Activated B cell treated with CpG ODN at 0.5 μM for 24 hours (primary cell): ENCODE data around the gene LMBR1. TPM values are rescaled to one million over a fixed set of nuclear protein-coding genes. Genes with fewer than 3 reads are reported as not detected.
A peak's percentile ranks its signal among the peaks of the same experiment; 100 is the strongest.
"Not testable (repeated sequence)": the region's sequence is repeated elsewhere in the genome, so short reads cannot be mapped to it uniquely, and the experiment has no call there.

Experiments
- ATAC-seq: fragments of 200-7000 bp; cut with Tn5 transposase; one replicate; pipeline ENCODE4 v1.10.0; 2021; ENCODE audit warnings: low read depth, mild to moderate bottlenecking, moderate library complexity
- CTCF ChIA-PET: fragments of 350-600 bp; sonication (Branson Sonifier 250); formaldehyde crosslinking; loops from one replicate; lab custom pipeline; 2021; ENCODE audit warnings: antibody characterized with exemption; lab: Charles Lee
- POLR2A ChIA-PET: fragments of 350-600 bp; sonication (Branson Sonifier 250); formaldehyde crosslinking; loops from one replicate; lab custom pipeline; 2021; ENCODE audit warnings: antibody characterized with exemption; lab: Charles Lee
- DNase-seq: peaks from one replicate; pipeline ENCODE4 v3.0.0; 2022
- H3K27ac Mint-ChIP-seq: one replicate; pipeline ENCODE4 v1.8.0; 2020; ENCODE audit warnings: mixed read lengths
- H3K27me3 Mint-ChIP-seq: one replicate; pipeline ENCODE4 v1.8.0; 2021; ENCODE audit warnings: mixed read lengths
- H3K36me3 Mint-ChIP-seq: one replicate; pipeline ENCODE4 v1.8.0; 2021; ENCODE audit warnings: low read depth, mixed read lengths
- H3K4me1 Mint-ChIP-seq: one replicate; pipeline ENCODE4 v1.8.0; 2021; ENCODE audit warnings: mixed read lengths
- H3K4me3 Mint-ChIP-seq: one replicate; pipeline ENCODE4 v1.8.0; 2020; ENCODE audit warnings: mild to moderate bottlenecking, mixed read lengths
- H3K9me3 Mint-ChIP-seq: one replicate; pipeline ENCODE4 v1.8.0; 2020; ENCODE audit warnings: mixed read lengths
- intact Hi-C: fragments of 100-400 bp; cut with micrococcal nuclease; formaldehyde crosslinking; loops from one replicate; pipeline ENCODE4 v1.15.1; 2024
- total RNA-seq: library from RNA; stranded (reverse); gene quantifications from 2 replicates; pipeline ENCODE4 v1.2.3, GENCODE V29; 2022
- TF ChIP-seq, protein P1 (sequence below): fragments of 200-600 bp; IDR thresholded peaks from one replicate; pipeline ENCODE4 v1.8.0; 2022; ENCODE audit warnings: antibody characterized with exemption, mild to moderate bottlenecking

The LMBR1 gene
- total RNA-seq, 1 donor from 2014 or later = 67.9 TPM

DNA sequence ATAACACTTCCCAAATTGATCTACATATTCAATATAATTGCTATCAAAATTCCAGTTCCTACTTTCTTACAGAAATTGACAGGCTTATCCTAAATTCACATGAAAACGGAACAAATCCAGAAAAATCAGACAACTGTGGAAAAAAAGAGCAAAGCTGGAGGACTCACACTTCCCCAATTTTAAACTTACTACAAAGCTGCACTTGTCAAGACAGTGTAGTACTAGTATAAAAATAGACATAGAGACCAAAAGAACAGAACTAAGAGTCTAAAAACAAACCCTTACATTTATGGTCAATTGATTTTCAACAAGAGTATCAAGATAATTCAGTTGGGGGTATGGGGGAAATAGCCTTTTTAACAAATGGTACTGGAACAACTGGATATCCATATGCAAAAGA, 27.5 kb downstream of the LMBR1 start:
- Mint-ChIP-seq H3K4me3 (peak overlapping the region; percentile 41), H3K4me1 (peaks cover 27% of the 10 kb centered on the region), H3K36me3 (peaks cover 29% of the 10 kb centered on the region), H3K27me3 (no peaks in the 10 kb centered on the region), H3K9me3 (peaks cover 8% of the 10 kb centered on the region), H3K27ac (no peak overlapping the region)
- no peak for ATAC-seq
- intact Hi-C loops = no loop called here
- CTCF ChIA-PET = no interaction called here
- DNase-seq = no peak
- POLR2A ChIA-PET = interaction anchor here (0.6 kb wide), 1 partner anchor 73 kb away, joined by 3 read pairs; no protein-coding TSS in a partner anchor
- TF ChIP-seq, protein P1, sequence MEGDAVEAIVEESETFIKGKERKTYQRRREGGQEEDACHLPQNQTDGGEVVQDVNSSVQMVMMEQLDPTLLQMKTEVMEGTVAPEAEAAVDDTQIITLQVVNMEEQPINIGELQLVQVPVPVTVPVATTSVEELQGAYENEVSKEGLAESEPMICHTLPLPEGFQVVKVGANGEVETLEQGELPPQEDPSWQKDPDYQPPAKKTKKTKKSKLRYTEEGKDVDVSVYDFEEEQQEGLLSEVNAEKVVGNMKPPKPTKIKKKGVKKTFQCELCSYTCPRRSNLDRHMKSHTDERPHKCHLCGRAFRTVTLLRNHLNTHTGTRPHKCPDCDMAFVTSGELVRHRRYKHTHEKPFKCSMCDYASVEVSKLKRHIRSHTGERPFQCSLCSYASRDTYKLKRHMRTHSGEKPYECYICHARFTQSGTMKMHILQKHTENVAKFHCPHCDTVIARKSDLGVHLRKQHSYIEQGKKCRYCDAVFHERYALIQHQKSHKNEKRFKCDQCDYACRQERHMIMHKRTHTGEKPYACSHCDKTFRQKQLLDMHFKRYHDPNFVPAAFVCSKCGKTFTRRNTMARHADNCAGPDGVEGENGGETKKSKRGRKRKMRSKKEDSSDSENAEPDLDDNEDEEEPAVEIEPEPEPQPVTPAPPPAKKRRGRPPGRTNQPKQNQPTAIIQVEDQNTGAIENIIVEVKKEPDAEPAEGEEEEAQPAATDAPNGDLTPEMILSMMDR = no peak

- peaks cover 53% of the 10 kb centered on the region for H3K36me3 Mint-ChIP-seq
- H3K27ac Mint-ChIP-seq, POLR2A ChIA-PET, intact Hi-C loops, H3K4me3 Mint-ChIP-seq, ATAC-seq, DNase-seq, H3K27me3 Mint-ChIP-seq: not testable (repeated sequence)
- peaks cover 21% of the 10 kb centered on the region for H3K9me3 Mint-ChIP-seq
- H3K4me1 Mint-ChIP-seq = peaks cover 26% of the 10 kb centered on the region
- CTCF ChIA-PET = interaction anchor here (0.6 kb wide), 1 partner anchor 18 kb away, joined by 3 read pairs; no protein-coding TSS in a partner anchor
Observed at GRCh38 chr7:156862022-156862421, 31.0 kb downstream of the LMBR1 start.

- Mint-ChIP-seq H3K36me3 (peaks cover 58% of the 10 kb centered on the region), H3K4me3 (no peak overlapping the region), H3K4me1 (peaks cover 20% of the 10 kb centered on the region), H3K9me3 (peaks cover 24% of the 10 kb centered on the region), H3K27ac (no peak overlapping the region), H3K27me3 (no peaks in the 10 kb centered on the region)
- TF ChIP-seq, protein P1 = no peak
- ChIA-PET CTCF (no interaction called here), POLR2A (no interaction called here)
- no peak for DNase-seq
- ATAC-seq = no peak
- intact Hi-C loops = no loop called here
Observed at GRCh38 chr7:156861212-156861611, 31.8 kb downstream of the LMBR1 start.

DNA sequence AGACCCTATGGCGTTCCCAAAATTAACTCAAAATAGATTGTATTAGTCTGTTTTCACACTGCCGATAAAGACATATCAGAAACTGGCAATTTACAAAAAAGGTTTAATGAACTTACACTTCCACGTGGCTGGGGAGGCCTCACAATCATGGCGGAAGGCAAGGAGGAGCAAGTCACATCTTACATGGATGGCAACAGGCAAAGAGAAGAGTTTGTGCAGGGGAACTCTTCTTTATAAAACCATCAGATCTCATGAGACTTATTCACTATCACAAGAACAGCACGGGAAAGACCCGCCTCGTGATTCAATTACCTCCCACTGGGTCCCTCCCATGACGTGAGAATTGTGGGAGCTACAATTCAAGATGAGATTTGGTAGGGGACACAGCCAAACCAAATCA, 32.9 kb downstream of the LMBR1 start:
- Mint-ChIP-seq H3K36me3 (peaks cover 62% of the 10 kb centered on the region), H3K9me3 (peaks cover 27% of the 10 kb centered on the region)
- H3K4me1 Mint-ChIP-seq = not testable (repeated sequence)

DNA sequence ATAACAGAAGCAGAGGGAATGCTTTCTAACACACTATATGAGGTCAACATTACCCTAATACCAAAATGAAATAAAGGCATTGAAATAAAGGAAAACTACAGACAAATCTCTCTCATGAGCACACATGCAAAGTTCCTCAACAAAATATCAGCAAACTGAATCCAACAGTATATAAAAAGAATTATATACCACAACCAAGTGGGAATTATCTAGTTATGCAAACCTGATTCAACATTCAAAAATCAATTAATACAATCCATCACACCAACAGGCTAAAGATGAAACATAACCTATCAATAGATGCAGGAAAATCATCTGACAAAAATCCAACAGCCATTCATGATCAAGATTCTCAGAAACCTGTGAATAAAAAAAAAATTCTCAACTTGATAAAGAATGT, 34.5 kb downstream of the LMBR1 start:
- Mint-ChIP-seq H3K4me1 (peaks cover 6% of the 10 kb centered on the region), H3K9me3 (peaks cover 31% of the 10 kb centered on the region)

More for the DNA sequence above, 32.9 kb downstream of the LMBR1 start:
- H3K27me3 Mint-ChIP-seq, POLR2A ChIA-PET, H3K4me3 Mint-ChIP-seq, DNase-seq, ATAC-seq, H3K27ac Mint-ChIP-seq, CTCF ChIA-PET, intact Hi-C loops: not testable (repeated sequence)

GRCh38 chr7:156857757-156858156, 35.2 kb downstream of the LMBR1 start:
- Mint-ChIP-seq H3K4me1 (peaks cover 5% of the 10 kb centered on the region), H3K27me3 (no peaks in the 10 kb centered on the region), H3K4me3 (no peak overlapping the region), H3K9me3 (peaks cover 31% of the 10 kb centered on the region), H3K36me3 (peaks cover 68% of the 10 kb centered on the region), H3K27ac (no peak overlapping the region)
- ATAC-seq = no peak
- ChIA-PET CTCF (no interaction called here), POLR2A (no interaction called here)
- TF ChIP-seq, protein P1 = no peak
- intact Hi-C loops = no loop called here
- no peak for DNase-seq

More for the DNA sequence above, 34.5 kb downstream of the LMBR1 start:
- CTCF ChIA-PET = no interaction called here
- ATAC-seq (no peak), DNase-seq (no peak)
- TF ChIP-seq, protein P1 = no peak
- no peak overlapping the region for H3K4me3 Mint-ChIP-seq
- H3K27me3 Mint-ChIP-seq = no peaks in the 10 kb centered on the region
- intact Hi-C loops = no loop called here
- H3K27ac Mint-ChIP-seq = no peak overlapping the region
- peaks cover 72% of the 10 kb centered on the region for H3K36me3 Mint-ChIP-seq
- POLR2A ChIA-PET = no interaction called here
